ENCODE measurements around the gene PSMA3. TPM values are rescaled to one million over a fixed set of nuclear protein-coding genes. Genes with fewer than 3 reads are reported as not detected.
"Not testable (repeated sequence)": the region's sequence is repeated elsewhere in the genome, so short reads cannot be mapped to it uniquely, and the experiment has no call there.

The PSMA3 gene
- total RNA-seq, 2 donors from 2014 or later, result 76.8 to 93.7 TPM

- H3K9me3 ChIP-seq, result no peaks in the 10 kb centered on the region
- WGBS, result 2% methylated on average over 3 of the region's 3 CpGs
- no peak for TF ChIP-seq CTCF (IDR thresholded peaks at IDR 0.05)
- TF ChIP-seq POLR2A (IDR thresholded peaks at IDR 0.05), result no peak
- TF ChIP-seq POLR2AphosphoS5 (IDR thresholded peaks at IDR 0.05), result no peak
- no peaks in the 10 kb centered on the region for H3K4me1 ChIP-seq (replicated peaks)
- DNase-seq (ENCODE audit: low spot score), result no peak
- no peaks in the 10 kb centered on the region for H3K27me3 ChIP-seq (replicated peaks; ENCODE audit: insufficient read depth)
- intact Hi-C loops (cut with DNase I), result loop anchor here (5.0 kb wide), 1 partner anchor 52 kb away; the partner anchor contains the start of gene ARID4A
- no peaks in the 10 kb centered on the region for H3K36me3 ChIP-seq
- peak overlapping the region; percentile 67 to 73 for H3K4me3 ChIP-seq
- H3K27ac ChIP-seq, result peak overlapping the region; percentile 91 to 95
Measured at GRCh38 chr14:58245562-58245961, 919 bp downstream of the PSMA3 start.

GRCh38 chr14:58249611-58250010 lies 5.0 kb downstream of the PSMA3 start:
- Histone ChIP-seq H3K9me3 (no peaks in the 10 kb centered on the region), H3K4me1 (replicated peaks) (no peaks in the 10 kb centered on the region), H3K27ac (no peak overlapping the region), H3K36me3 (peaks cover 0 to 5% of the 10 kb centered on the region in 2 donors), H3K27me3 (replicated peaks; ENCODE audit: insufficient read depth) (no peaks in the 10 kb centered on the region), H3K4me3 (no peak overlapping the region)
- 94% methylated on average over 8 of the region's 8 CpGs for WGBS
- no peak for DNase-seq (ENCODE audit: low spot score)
- intact Hi-C loops (cut with DNase I), result loop anchor here (5.0 kb wide), 1 partner anchor 48 kb away; the partner anchor contains the start of gene ARID4A
- no peak for TF ChIP-seq POLR2A (IDR thresholded peaks at IDR 0.05)
- TF ChIP-seq POLR2AphosphoS5 (IDR thresholded peaks at IDR 0.05), result no peak
- TF ChIP-seq CTCF (IDR thresholded peaks at IDR 0.05), result no peak

- intact Hi-C loops (cut with DNase I), result no loop called here
- no peaks in the 10 kb centered on the region for H3K4me1 ChIP-seq (replicated peaks)
- no peak overlapping the region for H3K27ac ChIP-seq
- DNase-seq (ENCODE audit: low spot score), result no peak
- H3K4me3 ChIP-seq, result no peak overlapping the region
- 96% methylated on average over 4 of the region's 4 CpGs for WGBS
- TF ChIP-seq POLR2AphosphoS5 (IDR thresholded peaks at IDR 0.05) (no peak), CTCF (IDR thresholded peaks at IDR 0.05) (no peak), POLR2A (IDR thresholded peaks at IDR 0.05) (no peak)
- H3K27me3 ChIP-seq (replicated peaks; ENCODE audit: insufficient read depth), result no peaks in the 10 kb centered on the region
- peaks cover 3 to 12% of the 10 kb centered on the region in 2 donors for H3K36me3 ChIP-seq
- H3K9me3 ChIP-seq, result no peaks in the 10 kb centered on the region
Measured at GRCh38 chr14:58258156-58258555, 13.5 kb downstream of the PSMA3 start.

- DNase-seq (ENCODE audit: low spot score); H3K9me3 ChIP-seq; H3K4me1 ChIP-seq (replicated peaks); H3K27ac ChIP-seq; H3K27me3 ChIP-seq (replicated peaks; ENCODE audit: insufficient read depth); intact Hi-C loops (cut with DNase I); H3K4me3 ChIP-seq: not testable (repeated sequence)
- WGBS, result 94% methylated on average over 10 of the region's 10 CpGs
- H3K36me3 ChIP-seq, result peaks cover 3 to 18% of the 10 kb centered on the region in 2 donors
Measured at GRCh38 chr14:58262005-58262404, 17.4 kb downstream of the PSMA3 start.

- H3K4me1 ChIP-seq (replicated peaks), result no peaks in the 10 kb centered on the region
- TF ChIP-seq POLR2AphosphoS5 (IDR thresholded peaks at IDR 0.05), result no peak
- no peak for TF ChIP-seq POLR2A (IDR thresholded peaks at IDR 0.05)
- no peak for TF ChIP-seq CTCF (IDR thresholded peaks at IDR 0.05)
- peaks cover 11 to 12% of the 10 kb centered on the region in 2 donors for H3K36me3 ChIP-seq
- no peak overlapping the region for H3K27ac ChIP-seq
- DNase-seq (ENCODE audit: low spot score), result no peak
- no peaks in the 10 kb centered on the region for H3K27me3 ChIP-seq (replicated peaks; ENCODE audit: insufficient read depth)
- no peaks in the 10 kb centered on the region for H3K9me3 ChIP-seq
- intact Hi-C loops (cut with DNase I), result no loop called here
- H3K4me3 ChIP-seq, result no peak overlapping the region
Measured at GRCh38 chr14:58265401-58265800, 20.8 kb downstream of the PSMA3 start.

Data from prostate gland (tissue), 2 donors.